Dedifferentiated amniotic fluid mesenchymal stem cell (primary cell): ENCODE results near the gene MRPL21.

Experiments
- DNase-seq: peaks from one replicate; pipeline ENCODE4 v3.0.0-alpha.2; 2016; ENCODE audit errors: extremely low spot score

The MRPL21 gene

GRCh38 chr11:68841718-68842426 lies 61.8 kb downstream of the MRPL21 start, which contains the start of gene CPT1A:
TSS of gene CPT1A (minus strand) at chr11:68841916. CDS start at chr11:68815474, 26,442 bp downstream.
- peak; percentile 50 for DNase-seq
